ENCODE measurements around the gene KCNE4. TPM values are rescaled to one million over a fixed set of nuclear protein-coding genes. Genes with fewer than 3 reads are reported as not detected.

KCNE4 gene
- total RNA-seq, 2 donors from 2014 or later, result 1.0 to 4.1 TPM

DNA sequence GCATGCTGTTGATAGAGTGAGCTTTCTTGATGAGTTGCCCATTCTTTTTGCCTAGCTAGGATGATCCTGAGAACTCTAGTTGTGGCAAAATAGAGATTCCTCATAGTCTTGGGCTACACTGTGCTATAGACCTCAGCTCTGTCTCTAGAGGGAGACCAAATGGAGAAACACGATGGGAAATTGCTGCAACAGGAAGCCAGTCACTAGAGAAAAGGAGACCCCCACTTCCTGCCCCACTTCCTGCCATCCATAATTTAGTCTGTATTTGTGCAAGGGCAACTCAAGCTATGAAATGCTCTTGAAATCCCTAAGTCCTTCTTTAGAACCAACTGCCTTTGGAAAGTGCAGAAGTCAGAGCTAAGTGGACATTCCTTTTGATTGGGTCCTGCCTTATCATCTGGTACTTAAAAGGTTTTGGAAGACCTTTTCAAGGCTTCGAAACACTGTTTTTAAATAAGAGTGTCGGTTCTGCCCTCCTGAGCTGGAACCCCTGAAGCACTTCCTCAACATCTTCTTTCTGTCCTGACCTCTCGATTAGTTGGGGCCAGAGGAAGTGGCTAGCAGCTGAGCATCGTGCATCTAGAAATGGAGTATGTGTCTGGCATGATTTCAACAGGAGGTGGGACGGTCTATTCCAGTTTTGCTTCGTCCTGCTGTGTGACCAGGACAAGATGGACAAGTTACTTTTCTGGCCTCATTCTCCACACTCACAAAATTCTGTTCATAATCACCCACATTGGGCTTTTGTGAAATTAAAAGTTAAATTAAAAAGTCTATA is 8.6 kb upstream of the KCNE4 start:
- Histone ChIP-seq H3K36me3 (no peaks in the 10 kb centered on the region), H3K9me3 (no peaks in the 10 kb centered on the region), H3K4me3 (no peak overlapping the region), H3K27ac (no peak overlapping the region), H3K27me3 (replicated peaks; ENCODE audit: insufficient read depth) (no peaks in the 10 kb centered on the region), H3K4me1 (replicated peaks) (no peaks in the 10 kb centered on the region)
- intact Hi-C loops (cut with DNase I), result no loop called here
- TF ChIP-seq CTCF (IDR thresholded peaks at IDR 0.05) (no peak), POLR2A (IDR thresholded peaks at IDR 0.05) (no peak), POLR2AphosphoS5 (IDR thresholded peaks at IDR 0.05) (no peak)
- DNase-seq (ENCODE audit: low spot score), result no peak
- WGBS, result 80% methylated on average over 7 of the region's 7 CpGs

DNA sequence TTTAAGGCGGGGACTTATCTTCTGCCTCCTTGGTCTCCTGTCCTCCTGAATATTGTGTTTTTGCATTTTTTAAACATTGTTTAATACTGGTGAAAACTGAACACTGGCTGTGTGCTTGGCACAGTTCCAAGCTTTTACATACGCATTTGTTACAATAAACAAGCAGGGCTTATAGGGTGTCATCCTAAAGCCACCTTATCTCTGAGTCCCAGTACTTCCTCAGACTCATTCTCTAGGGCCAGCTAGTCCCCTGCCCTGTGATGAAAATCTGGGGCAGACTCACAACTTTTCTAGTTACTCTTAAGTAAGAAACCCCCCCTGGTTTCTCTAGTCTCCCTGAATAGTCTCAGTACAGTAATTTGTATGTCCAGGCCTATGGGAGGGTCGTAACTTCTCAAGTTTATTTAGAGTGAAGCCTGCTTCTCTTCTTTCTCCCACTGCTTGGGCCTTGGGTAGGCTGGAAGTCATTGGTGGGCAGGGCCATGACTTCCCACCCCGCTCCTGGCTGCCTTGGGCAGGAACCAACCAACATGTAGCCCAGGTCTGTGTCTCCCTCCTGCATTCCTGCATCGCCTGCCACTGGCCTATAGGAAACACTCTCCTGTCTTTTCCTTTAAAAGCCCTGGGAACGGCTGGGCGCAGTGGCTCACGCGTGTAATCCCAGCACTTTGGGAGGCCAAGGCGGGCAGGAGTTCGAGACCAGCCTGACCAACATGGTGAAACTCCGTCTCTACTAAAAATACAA is 7.7 kb upstream of the KCNE4 start:
- Histone ChIP-seq H3K27ac (no peak overlapping the region), H3K9me3 (no peaks in the 10 kb centered on the region), H3K27me3 (replicated peaks; ENCODE audit: insufficient read depth) (no peaks in the 10 kb centered on the region), H3K36me3 (no peaks in the 10 kb centered on the region), H3K4me1 (replicated peaks) (no peaks in the 10 kb centered on the region), H3K4me3 (no peak overlapping the region)
- WGBS, result 93% methylated on average over 12 of the region's 12 CpGs
- TF ChIP-seq CTCF (IDR thresholded peaks at IDR 0.05), result no peak
- TF ChIP-seq POLR2A (IDR thresholded peaks at IDR 0.05), result no peak
- TF ChIP-seq POLR2AphosphoS5 (IDR thresholded peaks at IDR 0.05), result no peak
- no peak for DNase-seq (ENCODE audit: low spot score)
- intact Hi-C loops (cut with DNase I), result no loop called here

- 93% methylated on average over 5 of the region's 5 CpGs for WGBS
- intact Hi-C loops (cut with DNase I), result no loop called here
- Histone ChIP-seq H3K4me1 (replicated peaks) (no peaks in the 10 kb centered on the region), H3K9me3 (no peaks in the 10 kb centered on the region), H3K4me3 (no peak overlapping the region), H3K27ac (no peak overlapping the region), H3K27me3 (replicated peaks; ENCODE audit: insufficient read depth) (no peaks in the 10 kb centered on the region), H3K36me3 (no peaks in the 10 kb centered on the region)
- no peak for DNase-seq (ENCODE audit: low spot score)
- TF ChIP-seq POLR2AphosphoS5 (IDR thresholded peaks at IDR 0.05) (no peak), POLR2A (IDR thresholded peaks at IDR 0.05) (no peak), CTCF (IDR thresholded peaks at IDR 0.05) (no peak)
These were observed 6.9 kb upstream of the KCNE4 start for GRCh38 chr2:223044916-223045700.

- 95% methylated on average over 2 of the region's 2 CpGs for WGBS
- no peak overlapping the region for H3K27ac ChIP-seq
- TF ChIP-seq POLR2A (IDR thresholded peaks at IDR 0.05), result no peak
- TF ChIP-seq CTCF (IDR thresholded peaks at IDR 0.05), result no peak
- no peak for TF ChIP-seq POLR2AphosphoS5 (IDR thresholded peaks at IDR 0.05)
- no peaks in the 10 kb centered on the region for H3K9me3 ChIP-seq
- intact Hi-C loops (cut with DNase I), result no loop called here
- H3K4me1 ChIP-seq (replicated peaks), result no peaks in the 10 kb centered on the region
- H3K27me3 ChIP-seq (replicated peaks; ENCODE audit: insufficient read depth), result no peaks in the 10 kb centered on the region
- DNase-seq (ENCODE audit: low spot score), result no peak
- H3K4me3 ChIP-seq, result no peak overlapping the region
- no peaks in the 10 kb centered on the region for H3K36me3 ChIP-seq
These were observed 5.4 kb upstream of the KCNE4 start for GRCh38 chr2:223046470-223047040.

Measured in prostate gland (tissue), 2 donors.